Airway epithelial cell (primary cell): ENCODE results near the gene GALE. TPM values are rescaled to one million over a fixed set of nuclear protein-coding genes. Genes with fewer than 3 reads are reported as not detected.

Experiments used
- total RNA-seq: library from RNA; depleted of rRNA; stranded (reverse); fragments of >200 nt; gene quantifications from 2 replicates; pipeline ENCODE4 v1.2.3, GENCODE V29; 2015

GALE gene
- 105 and 125 TPM in 2 replicates for total RNA-seq

GRCh38 chr1:23800400-23801337 is at the start of gene GALE:
TSS of gene GALE (minus strand) at chr1:23800754. CDS start at chr1:23799007, 1,747 bp downstream.

DNA sequence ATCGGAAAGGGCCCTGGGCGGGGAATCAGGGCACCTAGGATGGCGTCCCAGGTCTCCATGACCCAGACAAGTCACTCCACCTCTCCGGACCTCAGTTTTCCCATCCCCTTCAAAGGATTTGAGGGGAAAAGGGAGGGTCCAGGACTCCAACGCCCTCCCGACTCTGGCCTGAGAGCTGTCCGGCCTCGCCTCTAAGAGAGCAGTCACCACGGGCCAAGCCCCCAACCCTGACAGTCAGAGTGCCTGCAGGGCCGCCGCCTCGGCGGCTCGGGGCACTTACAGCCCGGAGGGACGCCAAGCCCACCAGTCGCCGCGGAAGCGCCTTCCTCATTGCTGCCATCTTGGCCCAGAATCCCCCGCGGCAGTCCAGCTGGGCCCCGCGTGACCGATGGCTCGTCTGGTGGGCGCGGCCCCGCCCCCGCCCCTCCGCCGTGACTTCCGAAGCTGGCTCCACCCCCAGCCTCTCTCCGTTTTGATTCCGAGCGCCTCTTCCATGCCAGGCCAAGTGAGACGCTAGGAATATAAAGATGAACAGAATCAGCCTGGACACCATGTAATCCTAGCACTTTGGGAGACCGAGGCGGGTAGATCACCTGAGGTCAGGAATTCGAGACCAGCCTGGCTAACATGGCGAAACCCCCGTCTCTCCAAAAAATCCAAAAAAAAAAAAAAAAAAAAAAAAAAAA is 24.7 kb upstream of the GALE start, which contains the start of gene HMGCL:
Gene HMGCL, minus strand, starts transcription at position 354 of the 686 bp plus-strand sequence. Its CDS starts 14 bp downstream, at position 340.

GRCh38 chr1:23790696-23791515 is 9.6 kb downstream of the GALE start, which contains the start of gene LYPLA2:
TSS of gene LYPLA2 (plus strand) at chr1:23791145. CDS start at chr1:23792683, 1,538 bp downstream.

DNA sequence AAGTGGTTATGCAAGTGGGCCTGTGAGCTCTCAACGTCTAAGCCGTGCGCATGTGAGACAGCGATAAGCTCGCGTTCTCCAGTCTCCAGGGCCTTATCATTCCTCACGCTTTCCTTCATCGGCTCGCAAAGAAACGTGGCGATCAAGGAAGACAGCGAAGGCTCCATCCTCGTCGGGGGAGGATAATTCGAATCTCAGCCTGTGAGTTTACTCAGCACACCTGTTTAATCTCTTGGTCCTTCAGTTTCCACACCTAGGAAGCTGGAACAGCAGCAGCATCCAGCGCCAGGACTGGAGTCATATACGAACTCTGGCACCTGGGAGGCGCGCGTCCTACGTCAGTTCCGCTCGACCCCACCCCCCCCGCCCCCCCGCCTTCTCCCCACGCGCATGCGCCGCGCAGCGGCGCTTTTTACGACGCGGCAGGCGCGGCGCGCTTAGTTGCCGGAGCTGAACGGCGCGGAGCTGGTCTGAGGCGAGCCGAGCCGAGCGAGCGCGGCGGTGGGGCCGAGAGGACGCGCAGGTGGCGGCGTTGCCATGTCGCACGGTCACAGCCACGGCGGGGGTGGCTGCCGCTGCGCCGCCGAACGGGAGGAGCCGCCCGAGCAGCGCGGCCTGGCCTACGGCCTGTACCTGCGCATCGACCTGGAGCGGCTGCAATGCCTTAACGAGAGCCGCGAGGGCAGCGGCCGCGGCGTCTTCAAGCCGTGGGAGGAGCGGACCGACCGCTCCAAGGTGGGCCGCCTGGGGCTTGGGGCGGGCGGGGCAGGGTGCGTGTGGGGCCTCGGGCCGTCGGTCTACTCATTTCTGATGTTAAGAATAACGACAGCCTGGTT is 22.4 kb downstream of the GALE start, which contains the start of gene PITHD1:
Gene PITHD1, plus strand, starts transcription at position 440 of the 836 bp plus-strand sequence. Its CDS starts 98 bp downstream, at position 538.

Other genes with a start within 250 kb of the GALE start
- 248 and 253 TPM in 2 replicates for gene ID3, start 241.3 kb downstream of the GALE start, total RNA-seq
- gene RPL11, start 108.9 kb downstream of the GALE start, total RNA-seq, result 1,291 and 1,381 TPM in 2 replicates
- 33.7 and 36.7 TPM in 2 replicates for gene ELOA, start 57.3 kb downstream of the GALE start, total RNA-seq
- gene PITHD1, start 22.3 kb downstream of the GALE start, total RNA-seq, result 55.4 and 58.4 TPM in 2 replicates
- gene LYPLA2, start 9.6 kb downstream of the GALE start, total RNA-seq, result 72.2 and 117 TPM in 2 replicates
- gene HMGCL, start 24.7 kb upstream of the GALE start, total RNA-seq, result 31.4 and 32.7 TPM in 2 replicates
- gene FUCA1, start 67.5 kb upstream of the GALE start, total RNA-seq, result 20.7 and 27.9 TPM in 2 replicates
- gene CNR2, start 112.6 kb upstream of the GALE start, total RNA-seq, result not detected in 2 replicates
- gene PNRC2, start 159.1 kb upstream of the GALE start, total RNA-seq, result 58.9 and 71.5 TPM in 2 replicates
- gene SRSF10, start 179.6 kb upstream of the GALE start, total RNA-seq, result 40.4 and 57.8 TPM in 2 replicates